ENCODE measurements around the gene DAB1. TPM values are rescaled to one million over a fixed set of nuclear protein-coding genes. Genes with fewer than 3 reads are reported as not detected.

The DAB1 gene
- polyA plus RNA-seq, 3 donors: not detected

DNA sequence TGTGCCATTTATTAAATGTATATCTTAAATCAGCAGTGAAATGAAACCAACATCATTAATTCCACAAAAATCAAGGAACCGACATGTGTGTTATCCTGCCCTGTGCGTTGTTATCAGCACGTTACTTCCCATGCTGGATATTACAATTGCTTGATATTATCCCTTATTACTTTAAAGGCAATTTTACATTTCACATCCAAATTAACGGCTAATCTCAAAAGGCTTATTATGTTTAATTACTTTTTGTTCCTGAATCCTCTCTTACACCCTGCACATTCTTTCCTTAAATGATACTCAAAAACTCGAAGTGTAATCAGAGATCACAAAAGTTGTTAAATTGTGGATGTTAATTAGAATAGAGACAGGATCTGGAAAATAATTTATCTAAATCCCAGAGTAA, 167.9 kb downstream of the DAB1 start:
- H3K4me1 ChIP-seq (ENCODE audit: control insufficient read depth in 1 of 2, insufficient read depth in 2 of 2, low read length in 2 of 2): no peaks in the 10 kb centered on the region
- no peaks in the 10 kb centered on the region for H3K79me2 ChIP-seq (ENCODE audit: insufficient read depth, low read length)
- no peaks in the 10 kb centered on the region for H3K9me3 ChIP-seq (replicated peaks in 1 of 2; ENCODE audit: control insufficient read depth in 1 of 2, insufficient read depth in 1 of 2, low read length in 2 of 2)
- peaks cover 0 to 4% (median 0%) of the 10 kb centered on the region in 7 donors for H3K9me3 Mint-ChIP-seq
- H2AFZ ChIP-seq (ENCODE audit: insufficient read depth, low read depth, low read length, poor library complexity, severe bottlenecking): no peak overlapping the region
- no peak overlapping the region for H3K4me3 ChIP-seq (replicated peaks in 1 of 3; ENCODE audit: low read depth in 2 of 3, low read length in 3 of 3)
- peaks cover 0 to 6% (median 0%) of the 10 kb centered on the region in 3 donors for H3K27me3 Mint-ChIP-seq (ENCODE audit: low read depth in 3 of 3)
- H3K27ac ChIP-seq (ENCODE audit: low read depth in 1 of 2, low read length in 2 of 2): no peak overlapping the region
- H3K4me2 ChIP-seq (replicated peaks; ENCODE audit: extremely low read depth, low read length, poor library complexity, severe bottlenecking): no peak overlapping the region
- no peaks in the 10 kb centered on the region for H3K4me1 Mint-ChIP-seq
- no peak overlapping the region for H3K27ac Mint-ChIP-seq
- no CpG with 5 or more reads among the region's 5 CpGs for WGBS (ENCODE audit: insufficient coverage)
- TF ChIP-seq, protein P1, sequence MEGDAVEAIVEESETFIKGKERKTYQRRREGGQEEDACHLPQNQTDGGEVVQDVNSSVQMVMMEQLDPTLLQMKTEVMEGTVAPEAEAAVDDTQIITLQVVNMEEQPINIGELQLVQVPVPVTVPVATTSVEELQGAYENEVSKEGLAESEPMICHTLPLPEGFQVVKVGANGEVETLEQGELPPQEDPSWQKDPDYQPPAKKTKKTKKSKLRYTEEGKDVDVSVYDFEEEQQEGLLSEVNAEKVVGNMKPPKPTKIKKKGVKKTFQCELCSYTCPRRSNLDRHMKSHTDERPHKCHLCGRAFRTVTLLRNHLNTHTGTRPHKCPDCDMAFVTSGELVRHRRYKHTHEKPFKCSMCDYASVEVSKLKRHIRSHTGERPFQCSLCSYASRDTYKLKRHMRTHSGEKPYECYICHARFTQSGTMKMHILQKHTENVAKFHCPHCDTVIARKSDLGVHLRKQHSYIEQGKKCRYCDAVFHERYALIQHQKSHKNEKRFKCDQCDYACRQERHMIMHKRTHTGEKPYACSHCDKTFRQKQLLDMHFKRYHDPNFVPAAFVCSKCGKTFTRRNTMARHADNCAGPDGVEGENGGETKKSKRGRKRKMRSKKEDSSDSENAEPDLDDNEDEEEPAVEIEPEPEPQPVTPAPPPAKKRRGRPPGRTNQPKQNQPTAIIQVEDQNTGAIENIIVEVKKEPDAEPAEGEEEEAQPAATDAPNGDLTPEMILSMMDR (IDR thresholded peaks at IDR 0.05): no peak
- H3K27me3 ChIP-seq (ENCODE audit: control insufficient read depth in 2 of 2, insufficient read depth in 2 of 2, low read length in 2 of 2): no peaks in the 10 kb centered on the region
- DNase-seq: no peak
- H3K36me3 Mint-ChIP-seq: no peaks in the 10 kb centered on the region
- H3K36me3 ChIP-seq (replicated peaks in 1 of 2; ENCODE audit: control insufficient read depth in 1 of 2, insufficient read depth in 2 of 2, low read length in 2 of 2): no peaks in the 10 kb centered on the region
- no peak overlapping the region for H3K4me3 Mint-ChIP-seq
- intact Hi-C loops (cut with micrococcal nuclease): no loop called here
- no peaks in the 10 kb centered on the region for H4K20me1 ChIP-seq (ENCODE audit: insufficient read depth, low read length)
- H3K9ac ChIP-seq (ENCODE audit: insufficient read depth, low read length, poor library complexity, severe bottlenecking): no peak overlapping the region

- WGBS (ENCODE audit: insufficient coverage): no CpG with 5 or more reads among the region's 2 CpGs
- Histone ChIP-seq H3K9me3 (replicated peaks in 1 of 2; ENCODE audit: control insufficient read depth in 1 of 2, insufficient read depth in 1 of 2, low read length in 2 of 2) (no peaks in the 10 kb centered on the region), H3K79me2 (ENCODE audit: insufficient read depth, low read length) (no peaks in the 10 kb centered on the region), H3K27me3 (ENCODE audit: control insufficient read depth in 2 of 2, insufficient read depth in 2 of 2, low read length in 2 of 2) (no peaks in the 10 kb centered on the region), H3K4me1 (ENCODE audit: control insufficient read depth in 1 of 2, insufficient read depth in 2 of 2, low read length in 2 of 2) (no peaks in the 10 kb centered on the region), H2AFZ (ENCODE audit: insufficient read depth, low read depth, low read length, poor library complexity, severe bottlenecking) (no peak overlapping the region), H3K4me2 (replicated peaks; ENCODE audit: extremely low read depth, low read length, poor library complexity, severe bottlenecking) (no peak overlapping the region), H4K20me1 (ENCODE audit: insufficient read depth, low read length) (no peaks in the 10 kb centered on the region), H3K4me3 (replicated peaks in 1 of 3; ENCODE audit: low read depth in 2 of 3, low read length in 3 of 3) (no peak overlapping the region), H3K36me3 (replicated peaks in 1 of 2; ENCODE audit: control insufficient read depth in 1 of 2, insufficient read depth in 2 of 2, low read length in 2 of 2) (no peaks in the 10 kb centered on the region), H3K9ac (ENCODE audit: insufficient read depth, low read length, poor library complexity, severe bottlenecking) (no peak overlapping the region), H3K27ac (ENCODE audit: low read depth in 1 of 2, low read length in 2 of 2) (no peak overlapping the region)
- Mint-ChIP-seq H3K4me1 (no peaks in the 10 kb centered on the region), H3K9me3 (peaks cover 0 to 6% (median 0%) of the 10 kb centered on the region in 7 donors), H3K4me3 (no peak overlapping the region), H3K27me3 (ENCODE audit: low read depth in 3 of 3) (peaks cover 0 to 6% (median 0%) of the 10 kb centered on the region in 3 donors), H3K27ac (no peak overlapping the region), H3K36me3 (no peaks in the 10 kb centered on the region)
- no peak for DNase-seq
- TF ChIP-seq, protein P1 (IDR thresholded peaks at IDR 0.05): no peak
- intact Hi-C loops (cut with micrococcal nuclease): no loop called here
Measured at GRCh38 chr1:57254022-57254421, 169.8 kb downstream of the DAB1 start.

All from CD14-positive monocyte (primary cell).